HepG2 (cell line): ENCODE data around the gene STAP2. TPM values are rescaled to one million over a fixed set of nuclear protein-coding genes. Genes with fewer than 3 reads are reported as not detected.

Experiments
- ATAC-seq: fragments of 200-7000 bp; cut with Tn5 transposase; 3 replicates; pipeline ENCODE4 v1.9.1; 2020; ENCODE audit warnings: mild to moderate bottlenecking, moderate library complexity
- BruUV-seq: library from RNA; stranded (reverse); fragments of 400-500 nt; replicated peaks from 2 replicates; lab custom pipeline; 2021; lab: Mats Ljungman, UMichigan
- CTCF ChIA-PET: fragments of 300-600 bp; formaldehyde crosslinking; extraction: SDS; loops from one replicate; lab custom pipeline; 2021; ENCODE audit warnings: low total read pairs, inconsistent platforms, low intra/inter-chr PET ratio; lab: Yijun Ruan, JAX
- POLR2A ChIA-PET: fragments of 350-600 bp; sonication (Branson Sonifier 250); formaldehyde crosslinking; loops from one replicate; lab custom pipeline; 2020; ENCODE audit warnings: antibody characterized with exemption, inconsistent platforms; lab: Yijun Ruan, JAX
- DNase-seq: peaks from one replicate; pipeline ENCODE4 v3.0.0-alpha.2; 2015; ENCODE audit warnings: low spot score
- FAIRE-seq: peaks from 3 replicates; lab custom pipeline; 2011; peaks lifted over from hg19 to GRCh38; lab: Jason Lieb, UNC
- H2AFZ ChIP-seq: one replicate; pipeline ENCODE4 v1.6.1; 2011; ENCODE audit warnings: low read length, inconsistent platforms
- H3K27ac ChIP-seq: fragments of 300-600 bp; 3 replicates; pipeline ENCODE4 v1.8.0; 2011; ENCODE audit warnings: mixed run types, mild to moderate bottlenecking, mixed read lengths, low read length, inconsistent platforms; ENCODE audit not compliant: insufficient read depth; ENCODE audit errors: extremely low read length
- H3K27me3 ChIP-seq, 2 experiments: fragments of 200-600 bp in 1 of 2; 2 replicates in 1 of 2; 3 replicates in 1 of 2; pipeline versions ENCODE4 v1.6.0 to v1.8.0; 2011; ENCODE audit warnings: low read length in 2 of 2, mild to moderate bottlenecking in 2 of 2, moderate library complexity in 2 of 2, inconsistent platforms in 1 of 2; ENCODE audit not compliant: insufficient read depth in 2 of 2, control insufficient read depth in 1 of 2
- H3K36me3 ChIP-seq, 2 experiments: fragments of 200-600 bp in 1 of 2; replicated peaks in 1 of 2; 2 replicates in 1 of 2; 3 replicates in 1 of 2; pipeline versions ENCODE4 v1.5.1 to v1.8.0; 2011; ENCODE audit warnings: low read length in 2 of 2, inconsistent platforms in 1 of 2; ENCODE audit not compliant: insufficient read depth in 2 of 2, control insufficient read depth in 1 of 2
- H3K4me1 ChIP-seq: 2 replicates; pipeline ENCODE4 v1.5.1; 2012; ENCODE audit warnings: low read length, inconsistent platforms; ENCODE audit not compliant: insufficient read depth
- H3K4me2 ChIP-seq: 2 replicates; pipeline ENCODE4 v1.6.0; 2011; ENCODE audit warnings: low read depth, low read length, inconsistent platforms
- H3K4me3 ChIP-seq, 3 experiments: fragments of 200-600 bp in 1 of 3; sonication (generic), shearing (Covaris generic) in 1 of 3; replicated peaks in 1 of 3; 2 replicates each; pipeline ENCODE4 v1.5.1; 2011 to 2016; ENCODE audit warnings: low read length in 3 of 3, inconsistent platforms in 2 of 3, low read depth in 2 of 3, mild to moderate bottlenecking in 2 of 3, control low read depth in 1 of 3, mixed read lengths in 1 of 3; ENCODE audit not compliant: insufficient read depth in 1 of 3
- H3K79me2 ChIP-seq: one replicate; pipeline ENCODE4 v1.6.1; 2011; ENCODE audit warnings: low read length, inconsistent platforms; ENCODE audit not compliant: insufficient read depth
- H3K9ac ChIP-seq: 2 replicates; pipeline ENCODE4 v1.6.0; 2011; ENCODE audit warnings: mild to moderate bottlenecking, low read depth, low read length, inconsistent platforms; ENCODE audit not compliant: insufficient read depth
- H3K9me3 ChIP-seq: 2 replicates; pipeline ENCODE4 v1.5.1; 2012; ENCODE audit warnings: mild to moderate bottlenecking, low read length
- H4K20me1 ChIP-seq: 2 replicates; pipeline ENCODE4 v1.6.0; 2011; ENCODE audit warnings: inconsistent platforms, mild to moderate bottlenecking, low read length, moderate library complexity; ENCODE audit not compliant: insufficient read depth
- GMEB1 ChIP-seq: sonication (generic); formaldehyde crosslinking; IDR thresholded peaks from 2 replicates; pipeline ENCODE4 v1.5.1; 2020; ENCODE audit warnings: missing genetic modification reagents, mild to moderate bottlenecking, borderline replicate concordance
- KAT2B ChIP-seq: fragments of 150-350 bp; IDR thresholded peaks from 2 replicates; pipeline ENCODE4 v1.6.1; 2014; ENCODE audit warnings: low read depth, low read length, borderline replicate concordance
- MBD4 ChIP-seq: IDR thresholded peaks from 2 replicates; pipeline ENCODE4 v1.6.1; 2012; ENCODE audit warnings: low read length, inconsistent platforms, borderline replicate concordance
- NFE2 ChIP-seq: sonication (generic); formaldehyde crosslinking; IDR thresholded peaks from 2 replicates; pipeline ENCODE4 v1.4.0; 2020; ENCODE audit warnings: missing genetic modification reagents
- PRMT3 ChIP-seq: sonication (generic); formaldehyde crosslinking; IDR thresholded peaks from 2 replicates; pipeline ENCODE4 v1.8.1; 2022; ENCODE audit warnings: low read depth, mild to moderate bottlenecking, moderate library complexity, missing genetic modification reagents, borderline replicate concordance
- SATB2 ChIP-seq: sonication (generic); formaldehyde crosslinking; IDR thresholded peaks from 2 replicates; pipeline ENCODE4 v1.5.0; 2020; ENCODE audit warnings: missing genetic modification reagents
- SIN3A ChIP-seq: IDR thresholded peaks from 2 replicates; pipeline ENCODE4 v1.6.1; 2011; ENCODE audit warnings: low read depth, mild to moderate bottlenecking, control low read depth, low read length, borderline replicate concordance
- ZFAT ChIP-seq: sonication (generic); formaldehyde crosslinking; conservative IDR thresholded peaks from 2 replicates; pipeline ENCODE4 v1.8.1; 2023; ENCODE audit warnings: missing genetic modification reagents, inconsistent platforms
- ZMYM3 ChIP-seq: sonication (generic); formaldehyde crosslinking; IDR thresholded peaks from 2 replicates; pipeline ENCODE4 v1.5.1; 2020; ENCODE audit warnings: mild to moderate bottlenecking, missing genetic modification reagents
- ZNF367 ChIP-seq: sonication (generic); formaldehyde crosslinking; IDR thresholded peaks from 2 replicates; pipeline ENCODE4 v1.4.0; 2020; ENCODE audit warnings: missing genetic modification reagents, borderline replicate concordance
- ZNF629 ChIP-seq: sonication (generic); formaldehyde crosslinking; conservative IDR thresholded peaks from 2 replicates; pipeline ENCODE4 v1.5.0; 2020; ENCODE audit warnings: missing genetic modification reagents
- ZSCAN31 ChIP-seq: sonication (generic); formaldehyde crosslinking; IDR thresholded peaks from 2 replicates; pipeline ENCODE4 v1.5.0; 2020; ENCODE audit warnings: low read depth, mild to moderate bottlenecking, missing genetic modification reagents
- WGBS: methylation state at CpG from one replicate; pipeline ENCODE4 v1.1.6; 2017; ENCODE audit warnings: low lambda C conversion rate; 5-methylcytosine and 5-hydroxymethylcytosine counted together
- in situ Hi-C: cut with HindIII; loops from 2 replicates; pipeline ENCODE4 v1.10.0; 2017; ENCODE audit warnings: low pct_unique_long_range_greater_than_20kb; ENCODE audit not compliant: extremely low pct_ligation_motif_present
- intact Hi-C: fragments of 100-400 bp; cut with micrococcal nuclease; formaldehyde crosslinking; loops from one replicate; pipeline ENCODE4 v1.10.0; 2022; ENCODE audit not compliant: unreplicated experiment
- polyA plus RNA-seq, 8 experiments: library from polyadenylated mRNA; depleted of rRNA in 3 of 8; stranded (reverse) in 7 of 8; unstranded in 1 of 8; fragments of >200 nt; fragmentation: Illumina TruSeq in 4 of 8; extraction: Trizol in 4 of 8; gene quantifications; 2 replicates each; pipeline versions ENCODE4 v1.2.1 to v1.2.3, GENCODE V29; 2011 to 2016; ENCODE audit warnings: low read depth in 4 of 8, missing spikeins in 1 of 8, mixed read lengths in 1 of 8; ENCODE audit not compliant: insufficient read depth in 1 of 8
- total RNA-seq, 5 experiments: library from RNA; depleted of rRNA; stranded (reverse); fragments of >200 nt; fragmentation: Illumina TruSeq; extraction: Trizol; gene quantifications; 2 replicates each; pipeline ENCODE4 v1.2.3, GENCODE V29; 2016; ENCODE audit warnings: low read depth in 1 of 5
- TF ChIP-seq, protein P1 (sequence below): sonication (generic); formaldehyde crosslinking; IDR thresholded peaks from 2 replicates; pipeline ENCODE4 v1.9.0; 2021; ENCODE audit warnings: missing genetic modification reagents, borderline replicate concordance
- TF ChIP-seq, protein P2 (sequence below): sonication (generic); formaldehyde crosslinking; IDR thresholded peaks from 2 replicates; pipeline ENCODE4 v1.8.1; 2023; ENCODE audit warnings: missing genetic modification reagents, inconsistent platforms, borderline replicate concordance
- TF ChIP-seq, protein P3 (sequence below): sonication (generic); formaldehyde crosslinking; IDR thresholded peaks from 2 replicates; pipeline ENCODE4 v1.5.1; 2020; ENCODE audit warnings: mild to moderate bottlenecking, moderate library complexity, missing genetic modification reagents

The STAP2 gene
- total and polyA plus RNA-seq, 2 of the 13 experiments (the other 11 are each of a cell fraction or from before 2014, with no cell fraction given) = 39.0 to 43.7 TPM

- no peak for FAIRE-seq
- CTCF ChIA-PET = no interaction called here
Measured at GRCh38 chr19:4329858-4330257, 8.8 kb downstream of the STAP2 start.

More at GRCh38 chr19:4329858-4330257, 8.8 kb downstream of the STAP2 start:
- BruUV-seq = no TSS peak
- no peaks in the 10 kb centered on the region for H3K27me3 ChIP-seq
- intact Hi-C loops = no loop called here
- POLR2A ChIA-PET = interaction anchor here (3.6 kb wide), 1 partner anchor 13 kb away, joined by 10 read pairs; the partner anchor contains the start of gene MPND
- H3K4me1 ChIP-seq = no peaks in the 10 kb centered on the region
- no peak for ATAC-seq
- peaks cover 0 to 3% of the 10 kb centered on the region in 2 experiments; a peak in 1 of 5 replicates for H3K36me3 ChIP-seq
- DNase-seq = no peak
- in situ Hi-C loops = no loop called here
- WGBS = 96% methylated on average over 19 of the region's 19 CpGs
- TF ChIP-seq SIN3A (no peak), ZFAT (no peak), MBD4 (no peak), PRMT3 (CRISPR knock-in tag) (no peak), ZNF367 (no peak), ZSCAN31 (CRISPR knock-in tag) (no peak), KAT2B (no peak), ZMYM3 (CRISPR knock-in tag) (peak; percentile 47; the same call in 1 of the 2 replicates), NFE2 (CRISPR knock-in tag) (no peak), GMEB1 (CRISPR knock-in tag) (no peak), ZNF629 (CRISPR knock-in tag) (peak; percentile 86), SATB2 (no peak)
- TF ChIP-seq, protein P1, sequence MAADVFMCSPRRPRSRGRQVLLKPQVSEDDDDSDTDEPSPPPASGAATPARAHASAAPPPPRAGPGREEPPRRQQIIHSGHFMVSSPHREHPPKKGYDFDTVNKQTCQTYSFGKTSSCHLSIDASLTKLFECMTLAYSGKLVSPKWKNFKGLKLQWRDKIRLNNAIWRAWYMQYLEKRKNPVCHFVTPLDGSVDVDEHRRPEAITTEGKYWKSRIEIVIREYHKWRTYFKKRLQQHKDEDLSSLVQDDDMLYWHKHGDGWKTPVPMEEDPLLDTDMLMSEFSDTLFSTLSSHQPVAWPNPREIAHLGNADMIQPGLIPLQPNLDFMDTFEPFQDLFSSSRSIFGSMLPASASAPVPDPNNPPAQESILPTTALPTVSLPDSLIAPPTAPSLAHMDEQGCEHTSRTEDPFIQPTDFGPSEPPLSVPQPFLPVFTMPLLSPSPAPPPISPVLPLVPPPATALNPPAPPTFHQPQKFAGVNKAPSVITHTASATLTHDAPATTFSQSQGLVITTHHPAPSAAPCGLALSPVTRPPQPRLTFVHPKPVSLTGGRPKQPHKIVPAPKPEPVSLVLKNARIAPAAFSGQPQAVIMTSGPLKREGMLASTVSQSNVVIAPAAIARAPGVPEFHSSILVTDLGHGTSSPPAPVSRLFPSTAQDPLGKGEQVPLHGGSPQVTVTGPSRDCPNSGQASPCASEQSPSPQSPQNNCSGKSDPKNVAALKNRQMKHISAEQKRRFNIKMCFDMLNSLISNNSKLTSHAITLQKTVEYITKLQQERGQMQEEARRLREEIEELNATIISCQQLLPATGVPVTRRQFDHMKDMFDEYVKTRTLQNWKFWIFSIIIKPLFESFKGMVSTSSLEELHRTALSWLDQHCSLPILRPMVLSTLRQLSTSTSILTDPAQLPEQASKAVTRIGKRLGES (CRISPR knock-in tag) = no peak
- TF ChIP-seq, protein P2, sequence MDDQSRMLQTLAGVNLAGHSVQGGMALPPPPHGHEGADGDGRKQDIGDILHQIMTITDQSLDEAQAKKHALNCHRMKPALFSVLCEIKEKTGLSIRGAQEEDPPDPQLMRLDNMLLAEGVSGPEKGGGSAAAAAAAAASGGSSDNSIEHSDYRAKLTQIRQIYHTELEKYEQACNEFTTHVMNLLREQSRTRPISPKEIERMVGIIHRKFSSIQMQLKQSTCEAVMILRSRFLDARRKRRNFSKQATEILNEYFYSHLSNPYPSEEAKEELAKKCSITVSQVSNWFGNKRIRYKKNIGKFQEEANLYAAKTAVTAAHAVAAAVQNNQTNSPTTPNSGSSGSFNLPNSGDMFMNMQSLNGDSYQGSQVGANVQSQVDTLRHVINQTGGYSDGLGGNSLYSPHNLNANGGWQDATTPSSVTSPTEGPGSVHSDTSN (CRISPR knock-in tag) = no peak
- TF ChIP-seq, protein P3, sequence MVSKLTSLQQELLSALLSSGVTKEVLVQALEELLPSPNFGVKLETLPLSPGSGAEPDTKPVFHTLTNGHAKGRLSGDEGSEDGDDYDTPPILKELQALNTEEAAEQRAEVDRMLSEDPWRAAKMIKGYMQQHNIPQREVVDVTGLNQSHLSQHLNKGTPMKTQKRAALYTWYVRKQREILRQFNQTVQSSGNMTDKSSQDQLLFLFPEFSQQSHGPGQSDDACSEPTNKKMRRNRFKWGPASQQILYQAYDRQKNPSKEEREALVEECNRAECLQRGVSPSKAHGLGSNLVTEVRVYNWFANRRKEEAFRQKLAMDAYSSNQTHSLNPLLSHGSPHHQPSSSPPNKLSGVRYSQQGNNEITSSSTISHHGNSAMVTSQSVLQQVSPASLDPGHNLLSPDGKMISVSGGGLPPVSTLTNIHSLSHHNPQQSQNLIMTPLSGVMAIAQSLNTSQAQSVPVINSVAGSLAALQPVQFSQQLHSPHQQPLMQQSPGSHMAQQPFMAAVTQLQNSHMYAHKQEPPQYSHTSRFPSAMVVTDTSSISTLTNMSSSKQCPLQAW (CRISPR knock-in tag) = no peak
- TF ChIP-seq, all 625 proteins: peak for 2
- Histone ChIP-seq H3K9me3 (no peaks in the 10 kb centered on the region), H4K20me1 (no peaks in the 10 kb centered on the region), H3K79me2 (no peaks in the 10 kb centered on the region), H3K4me3 (no peak overlapping the region), H3K9ac (no peak overlapping the region), H2AFZ (no peak overlapping the region), H3K27ac (no peak overlapping the region), H3K4me2 (no peak overlapping the region)
